Measurements from ENCODE around the gene RNASE4. TPM values are rescaled to one million over a fixed set of nuclear protein-coding genes. Genes with fewer than 3 reads are reported as not detected.
A peak's percentile ranks its signal among the peaks of the same experiment; 100 is the strongest.

RNASE4 gene
- total RNA-seq, 1 donor from 2014 or later, result 96.5 TPM

- DNase-seq (ENCODE audit: low spot score), result no peak
Measured at GRCh38 chr14:20742132-20742531, 57.8 kb downstream of the RNASE4 start.

- peak; percentile 10 for DNase-seq (ENCODE audit: low spot score)
Measured at GRCh38 chr14:20743556-20743955, 59.2 kb downstream of the RNASE4 start.

GRCh38 chr14:20745571-20746358 lies 61.4 kb downstream of the RNASE4 start, which contains the start of gene EDDM3A:
Gene EDDM3A, plus strand, starts transcription at chr14:20745887. Its CDS starts 1,694 bp downstream, at chr14:20747581.
- no peak for DNase-seq (ENCODE audit: low spot score)

GRCh38 chr14:20746566-20746965 lies 62.2 kb downstream of the RNASE4 start:
- DNase-seq (ENCODE audit: low spot score), result no peak

- DNase-seq (ENCODE audit: low spot score), result no peak
Measured at GRCh38 chr14:20748439-20748838, 64.1 kb downstream of the RNASE4 start.

GRCh38 chr14:20750194-20750593 lies 65.8 kb downstream of the RNASE4 start:
- DNase-seq (ENCODE audit: low spot score), result no peak

Other genes with a start within 250 kb of the RNASE4 start
- gene KLHL33, start 248.4 kb upstream of the RNASE4 start, total RNA-seq (ENCODE audit: insufficient read depth, low replicate concordance), result 6.3 TPM
- 59.0 TPM for gene OSGEP, start 229.7 kb upstream of the RNASE4 start, total RNA-seq (ENCODE audit: insufficient read depth, low replicate concordance)
- 25.5 TPM for gene APEX1, start 229.3 kb upstream of the RNASE4 start, total RNA-seq (ENCODE audit: insufficient read depth, low replicate concordance)
- 6.5 TPM for gene PIP4P1, start 223.1 kb upstream of the RNASE4 start, total RNA-seq (ENCODE audit: insufficient read depth, low replicate concordance)
- gene PNP, start 215.2 kb upstream of the RNASE4 start, total RNA-seq (ENCODE audit: insufficient read depth, low replicate concordance), result 13.7 TPM
- gene RNASE10, start 179.0 kb upstream of the RNASE4 start, total RNA-seq (ENCODE audit: insufficient read depth, low replicate concordance), result 4.8 TPM
- gene RNASE9, start 123.5 kb upstream of the RNASE4 start, total RNA-seq (ENCODE audit: insufficient read depth, low replicate concordance), result 9.6 TPM
- 1.2 TPM for gene RNASE11, start 96.6 kb upstream of the RNASE4 start, total RNA-seq (ENCODE audit: insufficient read depth, low replicate concordance)
- 5.8 TPM for gene RNASE12, start 93.2 kb upstream of the RNASE4 start, total RNA-seq (ENCODE audit: insufficient read depth, low replicate concordance)
- 1.4 TPM for gene OR6S1, start 42.9 kb upstream of the RNASE4 start, total RNA-seq (ENCODE audit: insufficient read depth, low replicate concordance)
- 11.8 TPM for gene ANG, start 4.2 kb downstream of the RNASE4 start, total RNA-seq (ENCODE audit: insufficient read depth, low replicate concordance)
- not detected for gene EDDM3A, start 61.3 kb downstream of the RNASE4 start, total RNA-seq (ENCODE audit: insufficient read depth, low replicate concordance)
- 1.9 TPM for gene EDDM3B, start 83.8 kb downstream of the RNASE4 start, total RNA-seq (ENCODE audit: insufficient read depth, low replicate concordance)
- 18.3 TPM for gene RNASE6, start 96.7 kb downstream of the RNASE4 start, total RNA-seq (ENCODE audit: insufficient read depth, low replicate concordance)
- 227 TPM for gene RNASE1, start 118.3 kb downstream of the RNASE4 start, total RNA-seq (ENCODE audit: insufficient read depth, low replicate concordance)
- gene RNASE3, start 206.8 kb downstream of the RNASE4 start, total RNA-seq (ENCODE audit: insufficient read depth, low replicate concordance), result 0.96 TPM